HG03439 (cell line): ENCODE data around the gene KRTAP12-3.

Source experiments
- ATAC-seq: cut with Tn5 transposase; IDR thresholded peaks from one replicate; pipeline ENCODE4 v1.9.1; 2021; ENCODE audit warnings: mild to moderate bottlenecking, moderate library complexity; ENCODE audit not compliant: unreplicated experiment

The KRTAP12-3 gene

GRCh38 chr21:44701023-44701400 lies 43.3 kb downstream of the KRTAP12-3 start:
- no peak for ATAC-seq

- no peak for ATAC-seq
Observed at GRCh38 chr21:44701541-44701940, 43.8 kb downstream of the KRTAP12-3 start.

- no peak for ATAC-seq
Observed at GRCh38 chr21:44702111-44702972, 44.6 kb downstream of the KRTAP12-3 start.

GRCh38 chr21:44702973-44703730 lies 45.4 kb downstream of the KRTAP12-3 start:
- ATAC-seq = no peak

GRCh38 chr21:44703731-44704635 lies 46.3 kb downstream of the KRTAP12-3 start:
- no peak for ATAC-seq

- ATAC-seq = no peak
Observed at GRCh38 chr21:44704636-44705001, 46.9 kb downstream of the KRTAP12-3 start.

GRCh38 chr21:44706026-44706705 lies 48.4 kb downstream of the KRTAP12-3 start:
- no peak for ATAC-seq

GRCh38 chr21:44706706-44707581 lies 49.2 kb downstream of the KRTAP12-3 start:
- ATAC-seq = no peak
